Measurements from ENCODE around the gene PCSK2. TPM values are rescaled to one million over a fixed set of nuclear protein-coding genes. Genes with fewer than 3 reads are reported as not detected.

PCSK2 gene, protein sequence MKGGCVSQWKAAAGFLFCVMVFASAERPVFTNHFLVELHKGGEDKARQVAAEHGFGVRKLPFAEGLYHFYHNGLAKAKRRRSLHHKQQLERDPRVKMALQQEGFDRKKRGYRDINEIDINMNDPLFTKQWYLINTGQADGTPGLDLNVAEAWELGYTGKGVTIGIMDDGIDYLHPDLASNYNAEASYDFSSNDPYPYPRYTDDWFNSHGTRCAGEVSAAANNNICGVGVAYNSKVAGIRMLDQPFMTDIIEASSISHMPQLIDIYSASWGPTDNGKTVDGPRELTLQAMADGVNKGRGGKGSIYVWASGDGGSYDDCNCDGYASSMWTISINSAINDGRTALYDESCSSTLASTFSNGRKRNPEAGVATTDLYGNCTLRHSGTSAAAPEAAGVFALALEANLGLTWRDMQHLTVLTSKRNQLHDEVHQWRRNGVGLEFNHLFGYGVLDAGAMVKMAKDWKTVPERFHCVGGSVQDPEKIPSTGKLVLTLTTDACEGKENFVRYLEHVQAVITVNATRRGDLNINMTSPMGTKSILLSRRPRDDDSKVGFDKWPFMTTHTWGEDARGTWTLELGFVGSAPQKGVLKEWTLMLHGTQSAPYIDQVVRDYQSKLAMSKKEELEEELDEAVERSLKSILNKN
- not detected in 2 replicates for total RNA-seq

DNA sequence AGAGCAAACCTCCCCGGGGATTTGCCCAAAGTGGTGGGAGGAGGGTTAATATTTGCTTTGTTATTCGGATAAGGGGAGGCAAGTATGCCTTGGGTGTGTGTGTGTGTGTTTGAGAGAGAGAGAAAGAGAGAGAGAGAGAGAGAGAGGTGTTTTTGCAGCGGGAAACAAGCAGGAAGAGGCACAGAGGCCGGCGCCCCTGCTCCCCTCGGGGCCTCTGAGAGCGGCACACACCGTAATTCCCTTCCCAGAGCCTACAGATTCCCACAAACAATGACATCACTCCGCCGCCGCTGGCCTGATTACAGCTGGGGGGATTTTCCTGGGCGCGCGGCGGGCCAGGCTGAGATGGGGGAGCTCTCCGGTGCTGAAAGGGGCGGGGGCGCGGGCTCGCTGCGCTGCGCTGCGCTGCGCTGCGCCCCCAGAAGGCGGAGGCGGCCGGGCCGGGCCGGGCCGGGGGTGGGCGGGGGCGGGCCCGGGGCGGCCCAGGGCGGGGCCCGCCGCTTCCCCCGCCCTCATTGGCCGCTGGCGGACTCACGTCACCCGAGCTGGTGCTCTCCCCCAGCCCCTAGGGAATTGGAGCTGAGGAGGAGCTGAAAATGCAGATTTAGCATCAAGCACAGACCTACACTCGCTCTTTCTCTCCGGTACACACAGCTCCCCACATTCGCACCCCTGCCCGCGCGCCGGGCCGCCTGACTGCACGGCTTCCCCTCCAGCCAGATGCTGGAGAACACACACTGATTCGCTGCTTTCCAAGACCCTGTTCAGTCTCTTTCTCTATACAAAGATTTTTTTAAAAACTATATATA, at the start of gene PCSK2:
TSS of gene PCSK2 (plus strand) at position 631 of the 809 bp plus-strand sequence. CDS start 266 bp downstream, outside the sequence.

DNA sequence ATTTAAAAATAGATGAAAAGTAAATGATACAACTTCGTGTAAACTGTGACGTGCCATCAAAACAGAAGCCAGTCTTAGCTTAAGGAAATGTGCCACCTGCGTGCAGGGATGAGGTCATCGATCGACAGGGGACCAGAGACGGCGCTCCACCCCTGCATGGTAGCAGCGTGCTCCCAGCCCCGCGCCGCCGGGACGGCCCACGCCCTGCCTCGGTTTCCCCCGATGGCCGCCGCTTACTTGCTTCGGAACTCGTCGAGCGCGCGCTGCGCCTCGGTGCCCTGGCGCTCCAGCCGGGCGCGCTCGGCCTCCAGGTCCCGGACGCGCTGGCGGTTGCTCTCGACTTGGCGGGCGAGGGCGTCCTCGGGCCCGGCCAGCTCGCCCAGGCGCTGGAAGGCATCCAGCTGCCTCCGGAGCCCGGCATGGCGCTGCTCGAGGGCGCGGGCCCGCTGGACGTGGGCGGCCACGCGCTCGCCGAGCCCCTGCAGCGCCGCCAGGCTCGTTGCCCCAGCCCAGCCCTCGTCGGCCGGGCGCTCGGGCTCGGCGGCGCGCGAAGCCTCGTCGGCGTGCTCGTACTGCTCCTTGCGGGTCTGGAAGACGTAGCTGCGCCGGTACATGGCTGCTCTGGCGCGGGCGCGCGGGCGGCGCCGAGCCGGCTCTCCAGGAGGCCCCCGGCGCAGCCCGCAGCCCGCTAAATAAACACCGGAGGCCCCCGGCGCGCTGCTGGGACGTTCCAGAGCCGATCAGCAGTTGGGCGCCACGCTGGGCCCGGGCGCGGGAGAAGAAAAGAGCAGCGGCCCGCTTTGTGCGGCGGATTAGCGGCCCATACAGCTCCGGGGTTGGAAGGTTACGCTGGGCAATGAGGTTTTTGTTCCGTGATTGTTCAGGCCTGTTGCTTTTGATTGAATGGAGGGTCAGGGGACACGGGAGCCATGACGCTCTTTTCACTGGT, 304.1 kb downstream of the PCSK2 start, which contains the start of gene BFSP1:
TSS of gene BFSP1 (minus strand) at position 664 of the 949 bp plus-strand sequence. CDS start at position 614, 50 bp downstream.

